Gastrocnemius medialis (tissue), 4 donors: ENCODE results near the gene GRIN2C. TPM values are rescaled to one million over a fixed set of nuclear protein-coding genes. Genes with fewer than 3 reads are reported as not detected.

ENCODE experiments used
- ATAC-seq, 2 donors: fragments of 150-250 bp; one replicate each; pipeline ENCODE4 v1.9.1; 2016
- DNase-seq, 2 donors: peaks; one replicate each; pipeline ENCODE4 v3.0.0-alpha.2; 2019
- H3K27ac ChIP-seq, 4 donors: fragments of 200-600 bp; sonication (generic); 1 replicate in 1 of 4; 2 replicates in 3 of 4; pipeline ENCODE4 v1.5.1; 2016 to 2018; ENCODE audit warnings: mild to moderate bottlenecking in 2 of 4, moderate library complexity in 1 of 4
- H3K27me3 ChIP-seq, 3 donors: fragments of 200-600 bp; sonication (generic) in 2 of 3; 1 replicate in 1 of 3; 2 replicates in 2 of 3; pipeline versions ENCODE4 v1.5.1 to v1.6.0; 2016 to 2019; ENCODE audit warnings: mild to moderate bottlenecking in 1 of 3, moderate library complexity in 1 of 3
- H3K36me3 ChIP-seq, 2 donors: fragments of 200-600 bp; sonication (generic) in 1 of 2; one replicate each; pipeline ENCODE4 v1.5.1; 2017 to 2018
- H3K4me1 ChIP-seq, 2 donors: fragments of 200-600 bp; sonication (generic) in 1 of 2; one replicate each; pipeline ENCODE4 v1.5.1; 2016 to 2017; ENCODE audit warnings: mild to moderate bottlenecking in 2 of 2
- H3K4me3 ChIP-seq, 4 donors: fragments of 200-600 bp; sonication (generic) in 3 of 4; 1 replicate in 1 of 4; 2 replicates in 3 of 4; pipeline ENCODE4 v1.5.1; 2016 to 2019; ENCODE audit warnings: mild to moderate bottlenecking in 2 of 4
- H3K9me3 ChIP-seq, 3 donors: fragments of 200-600 bp; sonication (generic) in 2 of 3; 1 replicate in 1 of 3; 2 replicates in 2 of 3; pipeline ENCODE4 v1.5.1; 2016 to 2019
- CTCF ChIP-seq, 5 experiments: fragments of 450-650 bp in 3 of 5; fragments of 200-600 bp in 2 of 5; sonication (generic) in 2 of 5; IDR thresholded peaks in 4 of 5; conservative IDR thresholded peaks in 1 of 5; 1 replicate in 4 of 5; 2 replicates in 1 of 5; pipeline ENCODE4 v1.5.1; 2016 to 2019; ENCODE audit warnings: antibody characterized with exemption in 5 of 5, mild to moderate bottlenecking in 3 of 5, moderate library complexity in 3 of 5
- POLR2A ChIP-seq, 2 donors: fragments of 450-650 bp; IDR thresholded peaks; one replicate each; pipeline ENCODE4 v1.6.1; 2017; ENCODE audit warnings: antibody characterized with exemption in 2 of 2, mild to moderate bottlenecking in 2 of 2, moderate library complexity in 2 of 2
- in situ Hi-C, 4 donors: fragments of 200-750 bp; cut with MboI; loops; one replicate each; pipeline versions ENCODE4 v1.15.0 to v1.8.0; 2017; ENCODE audit warnings: low sequenced_read_pairs in 4 of 4
- intact Hi-C: fragments of 100-400 bp; cut with DNase I; formaldehyde crosslinking; loops from one replicate; pipeline ENCODE4 v1.15.1; 2023; ENCODE audit warnings: low total_unique reads
- total RNA-seq, 4 donors: library from RNA; depleted of rRNA; stranded (reverse); fragments of >200 nt; gene quantifications; one replicate each; pipeline versions ENCODE4 v1.1.0 to v1.2.3, GENCODE V29; 2016

The GRIN2C gene
- total RNA-seq, 4 donors from 2014 or later: 1.2 to 1.5 TPM; not detected in 2

DNA sequence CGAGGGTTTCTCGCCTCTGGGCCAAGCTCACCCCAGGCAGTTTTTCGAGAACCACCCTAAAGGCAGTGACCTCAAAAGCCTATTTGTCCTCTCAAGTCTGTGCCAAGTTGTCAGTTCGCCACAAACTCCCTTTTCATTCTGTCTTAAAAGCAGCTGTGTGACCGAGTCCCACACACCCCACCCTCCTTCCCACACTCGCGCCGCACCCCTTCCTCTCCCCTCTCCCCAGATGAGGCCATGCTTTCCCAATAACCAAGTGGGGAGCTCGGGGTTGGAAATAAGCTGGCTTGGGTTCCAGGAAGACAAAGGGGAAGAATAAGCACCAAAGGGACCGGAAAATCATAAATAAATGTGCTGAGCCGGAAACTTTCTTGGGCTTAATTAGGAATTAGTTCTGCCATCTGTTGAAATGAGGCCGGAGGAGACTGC is 36.7 kb downstream of the GRIN2C start:
- peak in 1 of 2 donors; percentile 6 for ATAC-seq
- peaks cover 0 to 12% of the 10 kb centered on the region in 2 donors for H3K36me3 ChIP-seq
- no peak for TF ChIP-seq POLR2A (IDR thresholded peaks at IDR 0.05)
- no peak for TF ChIP-seq CTCF (IDR thresholded peaks at IDR 0.05 in 4 of 5, conservative IDR thresholded peaks at IDR 0.05 in 1 of 5)
- H3K27ac ChIP-seq: no peak overlapping the region
- intact Hi-C loops: no loop called here
- H3K27me3 ChIP-seq: no peaks in the 10 kb centered on the region
- H3K4me3 ChIP-seq: no peak overlapping the region
- in situ Hi-C loops: no loop called here
- peak in 1 of 2 donors; percentile 22 for DNase-seq
- H3K9me3 ChIP-seq: no peaks in the 10 kb centered on the region
- no peaks in the 10 kb centered on the region for H3K4me1 ChIP-seq

- peaks cover 0 to 12% of the 10 kb centered on the region in 2 donors for H3K36me3 ChIP-seq
- ATAC-seq: no peak
- no peak for DNase-seq
- no peaks in the 10 kb centered on the region for H3K9me3 ChIP-seq
- no peaks in the 10 kb centered on the region for H3K27me3 ChIP-seq
- intact Hi-C loops: no loop called here
- H3K27ac ChIP-seq: no peak overlapping the region
- H3K4me3 ChIP-seq: no peak overlapping the region
- H3K4me1 ChIP-seq: no peaks in the 10 kb centered on the region
- TF ChIP-seq POLR2A (IDR thresholded peaks at IDR 0.05) (no peak), CTCF (IDR thresholded peaks at IDR 0.05 in 4 of 5, conservative IDR thresholded peaks at IDR 0.05 in 1 of 5) (no peak)
- in situ Hi-C loops: no loop called here
Measured at GRCh38 chr17:74822335-74822938, 37.2 kb downstream of the GRIN2C start.

GRCh38 chr17:74821655-74822334 is 37.9 kb downstream of the GRIN2C start:
- DNase-seq (no peak), ATAC-seq (no peak)
- intact Hi-C loops (no loop called here), in situ Hi-C loops (no loop called here)
- no peaks in the 10 kb centered on the region for H3K27me3 ChIP-seq
- TF ChIP-seq POLR2A (IDR thresholded peaks at IDR 0.05) (no peak), CTCF (IDR thresholded peaks at IDR 0.05 in 4 of 5, conservative IDR thresholded peaks at IDR 0.05 in 1 of 5) (no peak)
- no peaks in the 10 kb centered on the region for H3K9me3 ChIP-seq
- H3K27ac ChIP-seq: no peak overlapping the region
- H3K4me1 ChIP-seq: no peaks in the 10 kb centered on the region
- H3K36me3 ChIP-seq: peaks cover 0 to 12% of the 10 kb centered on the region in 2 donors
- no peak overlapping the region for H3K4me3 ChIP-seq

- intact Hi-C loops (no loop called here), in situ Hi-C loops (no loop called here)
- TF ChIP-seq POLR2A (IDR thresholded peaks at IDR 0.05): no peak
- no peak for TF ChIP-seq CTCF (IDR thresholded peaks at IDR 0.05 in 4 of 5, conservative IDR thresholded peaks at IDR 0.05 in 1 of 5)
- Histone ChIP-seq H3K36me3 (peaks cover 0 to 12% of the 10 kb centered on the region in 2 donors), H3K4me1 (no peaks in the 10 kb centered on the region), H3K27me3 (no peaks in the 10 kb centered on the region), H3K4me3 (no peak overlapping the region), H3K27ac (no peak overlapping the region), H3K9me3 (no peaks in the 10 kb centered on the region)
- ATAC-seq: no peak
- DNase-seq: no peak
Measured at GRCh38 chr17:74819801-74820436, 39.8 kb downstream of the GRIN2C start.
